Skeletal muscle tissue (tissue), 4 donors: Measurements from ENCODE around the gene ESRRB. TPM values are rescaled to one million over a fixed set of nuclear protein-coding genes. Genes with fewer than 3 reads are reported as not detected.

Experiments
- H3K27ac ChIP-seq: one replicate; pipeline ENCODE4 v1.7.0; 2013; ENCODE audit warnings: mild to moderate bottlenecking, low read depth, low read length, inconsistent platforms
- H3K27me3 ChIP-seq, 3 donors: one replicate each; pipeline ENCODE4 v1.7.0; 2013; ENCODE audit warnings: low read length in 3 of 3; ENCODE audit not compliant: control insufficient read depth in 3 of 3, insufficient read depth in 3 of 3
- H3K36me3 ChIP-seq, 3 donors: one replicate each; pipeline ENCODE4 v1.7.0; 2013; ENCODE audit warnings: low read length in 3 of 3; ENCODE audit not compliant: control insufficient read depth in 3 of 3, insufficient read depth in 3 of 3
- H3K4me1 ChIP-seq, 3 donors: one replicate each; pipeline ENCODE4 v1.7.0; 2013; ENCODE audit warnings: low read length in 3 of 3, mild to moderate bottlenecking in 3 of 3; ENCODE audit not compliant: control insufficient read depth in 3 of 3, insufficient read depth in 3 of 3
- H3K4me3 ChIP-seq, 3 donors: one replicate each; pipeline ENCODE4 v1.7.0; 2013; ENCODE audit warnings: low read length in 3 of 3
- H3K9ac ChIP-seq, 3 donors: one replicate each; pipeline ENCODE4 v1.7.0; 2013; ENCODE audit warnings: low read length in 3 of 3, mild to moderate bottlenecking in 3 of 3, moderate library complexity in 2 of 3, low read depth in 1 of 3
- H3K9me3 ChIP-seq, 3 donors: one replicate each; pipeline ENCODE4 v1.7.0; 2013; ENCODE audit warnings: low read length in 3 of 3; ENCODE audit not compliant: control insufficient read depth in 3 of 3
- total RNA-seq: library from RNA; depleted of rRNA; stranded (reverse); fragments of >200 nt; gene quantifications from one replicate; pipeline ENCODE4 v1.2.3, GENCODE V29; 2014
- donor health status: Osteomylitis.

Gene ESRRB
- total RNA-seq, 1 donor from 2014 or later: 1.6 TPM

- Histone ChIP-seq H3K4me1 (peaks cover 0 to 3% (median 0%) of the 10 kb centered on the region in 3 donors), H3K4me3 (no peak overlapping the region), H3K27ac (no peak overlapping the region), H3K9ac (no peak overlapping the region), H3K27me3 (no peaks in the 10 kb centered on the region), H3K36me3 (peaks cover 0 to 9% (median 0%) of the 10 kb centered on the region in 3 donors), H3K9me3 (no peaks in the 10 kb centered on the region)
Measured at GRCh38 chr14:76498976-76499375, 123.0 kb downstream of the ESRRB start.

- H3K4me3 ChIP-seq: no peak overlapping the region
- peaks cover 0 to 3% (median 0%) of the 10 kb centered on the region in 3 donors for H3K4me1 ChIP-seq
- H3K27me3 ChIP-seq: no peaks in the 10 kb centered on the region
- no peaks in the 10 kb centered on the region for H3K9me3 ChIP-seq
- H3K9ac ChIP-seq: no peak overlapping the region
- peaks cover 0 to 9% (median 0%) of the 10 kb centered on the region in 3 donors for H3K36me3 ChIP-seq
- no peak overlapping the region for H3K27ac ChIP-seq
Measured at GRCh38 chr14:76499399-76499798, 123.5 kb downstream of the ESRRB start.

GRCh38 chr14:76500011-76500410 lies 124.1 kb downstream of the ESRRB start:
- Histone ChIP-seq H3K4me1 (peaks cover 0 to 3% (median 0%) of the 10 kb centered on the region in 3 donors), H3K4me3 (no peak overlapping the region), H3K36me3 (peaks cover 0 to 4% (median 0%) of the 10 kb centered on the region in 3 donors), H3K27me3 (no peaks in the 10 kb centered on the region), H3K27ac (no peak overlapping the region), H3K9ac (no peak overlapping the region), H3K9me3 (no peaks in the 10 kb centered on the region)

GRCh38 chr14:76500480-76500879 lies 124.5 kb downstream of the ESRRB start:
- no peak overlapping the region for H3K9ac ChIP-seq
- peaks cover 0 to 4% (median 0%) of the 10 kb centered on the region in 3 donors for H3K36me3 ChIP-seq
- peaks cover 0 to 3% (median 0%) of the 10 kb centered on the region in 3 donors for H3K4me1 ChIP-seq
- H3K9me3 ChIP-seq: no peaks in the 10 kb centered on the region
- H3K27me3 ChIP-seq: no peaks in the 10 kb centered on the region
- no peak overlapping the region for H3K27ac ChIP-seq
- no peak overlapping the region for H3K4me3 ChIP-seq

GRCh38 chr14:76501156-76501720 lies 125.3 kb downstream of the ESRRB start:
- Histone ChIP-seq H3K36me3 (peaks cover 0 to 2% (median 0%) of the 10 kb centered on the region in 3 donors), H3K4me1 (peaks cover 0 to 3% (median 0%) of the 10 kb centered on the region in 3 donors), H3K27ac (no peak overlapping the region), H3K9ac (no peak overlapping the region), H3K27me3 (no peaks in the 10 kb centered on the region), H3K4me3 (no peak overlapping the region), H3K9me3 (no peaks in the 10 kb centered on the region)

GRCh38 chr14:76502219-76502618 lies 126.3 kb downstream of the ESRRB start:
- Histone ChIP-seq H3K4me3 (no peak overlapping the region), H3K27ac (no peak overlapping the region), H3K9me3 (no peaks in the 10 kb centered on the region), H3K4me1 (peaks cover 0 to 3% (median 0%) of the 10 kb centered on the region in 3 donors), H3K27me3 (no peaks in the 10 kb centered on the region), H3K36me3 (peaks cover 0 to 2% (median 0%) of the 10 kb centered on the region in 3 donors), H3K9ac (no peak overlapping the region)

GRCh38 chr14:76502638-76503037 lies 126.7 kb downstream of the ESRRB start:
- H3K9me3 ChIP-seq: no peaks in the 10 kb centered on the region
- H3K36me3 ChIP-seq: peaks cover 0 to 2% (median 0%) of the 10 kb centered on the region in 3 donors
- no peak overlapping the region for H3K27ac ChIP-seq
- no peaks in the 10 kb centered on the region for H3K27me3 ChIP-seq
- H3K4me3 ChIP-seq: no peak overlapping the region
- peaks cover 0 to 3% (median 0%) of the 10 kb centered on the region in 3 donors for H3K4me1 ChIP-seq
- no peak overlapping the region for H3K9ac ChIP-seq

- no peaks in the 10 kb centered on the region for H3K9me3 ChIP-seq
- H3K27me3 ChIP-seq: peaks cover 0 to 8% (median 5%) of the 10 kb centered on the region in 3 donors
- H3K27ac ChIP-seq: no peak overlapping the region
- no peak overlapping the region for H3K9ac ChIP-seq
- H3K36me3 ChIP-seq: no peaks in the 10 kb centered on the region
- H3K4me3 ChIP-seq: no peak overlapping the region
- no peaks in the 10 kb centered on the region for H3K4me1 ChIP-seq
Measured at GRCh38 chr14:76509311-76509710, 133.4 kb downstream of the ESRRB start.

GRCh38 chr14:76510181-76510580 lies 134.2 kb downstream of the ESRRB start:
- no peak overlapping the region for H3K27ac ChIP-seq
- H3K27me3 ChIP-seq: peaks cover 0 to 8% (median 5%) of the 10 kb centered on the region in 3 donors
- no peaks in the 10 kb centered on the region for H3K9me3 ChIP-seq
- no peaks in the 10 kb centered on the region for H3K4me1 ChIP-seq
- no peaks in the 10 kb centered on the region for H3K36me3 ChIP-seq
- no peak overlapping the region for H3K9ac ChIP-seq
- H3K4me3 ChIP-seq: no peak overlapping the region

GRCh38 chr14:76514213-76514998 lies 138.5 kb downstream of the ESRRB start:
- no peak overlapping the region for H3K9ac ChIP-seq

More at GRCh38 chr14:76514213-76514998, 138.5 kb downstream of the ESRRB start:
- H3K36me3 ChIP-seq: no peaks in the 10 kb centered on the region
- H3K4me3 ChIP-seq: no peak overlapping the region
- no peaks in the 10 kb centered on the region for H3K9me3 ChIP-seq
- no peaks in the 10 kb centered on the region for H3K4me1 ChIP-seq
- peaks cover 0 to 4% (median 0%) of the 10 kb centered on the region in 3 donors for H3K27me3 ChIP-seq
- no peak overlapping the region for H3K27ac ChIP-seq
